DLD1 (cell line): ENCODE data around the gene TPCN1.

Source experiments
- in situ Hi-C: cut with HindIII; loops from 2 replicates; pipeline ENCODE4 v1.10.0; 2017; ENCODE audit warnings: low sequenced_read_pairs

Gene TPCN1

GRCh38 chr12:113332688-113333417 lies 111.6 kb downstream of the TPCN1 start:
- in situ Hi-C loops = no loop called here

GRCh38 chr12:113333418-113333750 lies 112.1 kb downstream of the TPCN1 start:
- in situ Hi-C loops = no loop called here

DNA sequence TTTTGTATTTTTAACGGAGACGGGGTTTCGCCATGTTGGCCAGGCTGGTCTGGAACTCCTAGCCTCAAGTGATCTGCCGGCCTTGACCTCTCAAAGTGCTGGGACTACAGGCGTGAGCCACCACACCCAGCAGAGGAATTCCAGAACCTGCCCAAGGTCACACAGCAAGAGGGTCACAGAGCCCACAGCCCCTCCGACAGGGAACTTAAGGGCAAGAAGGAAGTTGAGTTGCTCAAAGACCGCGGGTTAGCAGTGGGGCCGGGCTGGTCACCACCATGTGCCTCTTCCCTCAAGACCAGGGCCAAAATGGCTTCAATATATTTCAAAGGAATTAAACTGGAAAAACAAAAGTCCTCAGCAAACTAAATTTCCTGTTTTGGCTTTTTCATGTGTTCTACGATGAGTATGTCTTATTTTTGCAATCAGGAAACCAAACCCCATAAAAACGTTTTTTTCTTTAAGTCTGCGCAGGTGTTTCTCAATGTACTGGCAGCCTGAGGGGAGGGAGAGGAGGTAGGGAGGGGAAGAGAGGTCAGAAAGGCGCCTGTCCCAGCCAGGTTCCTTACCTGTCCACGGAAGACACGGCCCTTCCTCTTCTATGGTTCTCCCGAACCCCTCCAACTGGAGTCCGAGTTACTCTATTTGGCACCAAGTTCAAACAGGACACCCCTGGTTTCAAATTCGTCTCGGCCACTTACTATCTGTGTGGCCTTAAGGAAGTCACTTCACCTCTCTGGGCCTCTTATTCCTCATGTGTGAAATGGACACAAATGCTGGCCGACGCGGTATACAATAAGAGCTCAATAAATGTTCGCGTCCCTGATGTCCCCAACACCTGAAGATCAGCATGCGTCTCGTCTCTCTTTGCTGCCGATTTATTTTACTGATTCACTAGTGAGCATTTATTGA lies 112.9 kb downstream of the TPCN1 start:
- in situ Hi-C loops = no loop called here

- in situ Hi-C loops = no loop called here
These were observed 113.7 kb downstream of the TPCN1 start, which contains the start of gene SLC8B1 for GRCh38 chr12:113334786-113335539. Gene SLC8B1, minus strand, starts transcription at chr12:113335109. Its CDS starts 2,231 bp downstream, at chr12:113332878.

GRCh38 chr12:113339540-113339939 lies 118.3 kb downstream of the TPCN1 start:
- in situ Hi-C loops = no loop called here

DNA sequence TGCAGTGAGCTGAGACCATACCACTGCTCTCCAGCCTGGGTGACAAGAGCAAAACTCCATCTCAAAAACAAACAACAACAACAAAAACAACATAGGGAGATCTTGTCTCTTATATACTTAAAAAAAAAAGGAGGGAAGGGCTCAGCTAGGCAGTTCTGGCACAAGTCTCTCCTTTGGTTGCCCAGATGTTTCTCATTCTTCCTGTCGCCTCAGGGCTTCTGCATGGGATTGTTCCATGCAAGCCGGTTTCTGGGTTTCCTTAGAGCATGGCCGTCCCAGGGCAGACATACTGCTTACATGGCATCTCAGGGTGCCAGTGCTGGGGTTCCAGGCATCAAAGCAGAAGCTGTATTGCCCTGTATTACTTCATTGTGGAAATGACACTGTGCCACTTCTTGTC lies 118.8 kb downstream of the TPCN1 start:
- in situ Hi-C loops = no loop called here

DNA sequence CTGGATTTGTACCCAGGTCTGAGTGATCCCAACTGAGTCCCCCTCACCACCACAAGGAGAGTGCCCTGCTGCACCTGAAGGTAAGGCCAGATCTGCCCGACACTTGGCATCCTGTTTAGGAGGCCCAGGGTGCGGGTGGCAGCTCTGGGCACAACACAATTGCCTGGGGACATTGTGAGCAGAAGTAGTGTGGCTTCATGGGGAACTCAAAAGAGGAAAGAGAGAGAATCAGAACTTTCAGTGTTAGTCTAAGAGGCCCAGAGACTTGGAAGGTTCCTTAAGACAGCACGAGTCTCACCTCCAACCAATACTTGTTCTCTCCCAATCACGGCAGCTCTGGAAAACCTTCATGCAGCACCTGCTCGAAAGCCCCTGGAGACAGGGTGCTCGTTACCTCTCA lies 120.3 kb downstream of the TPCN1 start:
- in situ Hi-C loops = no loop called here

GRCh38 chr12:113345318-113345717 lies 124.1 kb downstream of the TPCN1 start:
- in situ Hi-C loops = no loop called here

GRCh38 chr12:113346353-113346752 lies 125.1 kb downstream of the TPCN1 start:
- in situ Hi-C loops = no loop called here

GRCh38 chr12:113347107-113347506 lies 125.8 kb downstream of the TPCN1 start:
- in situ Hi-C loops = no loop called here

GRCh38 chr12:113347892-113348291 lies 126.6 kb downstream of the TPCN1 start:
- in situ Hi-C loops = no loop called here
